ENCODE results near the gene GIMAP1.

- TF ChIP-seq MAX (IDR thresholded peaks at IDR 0.05) (no peak), REST (IDR thresholded peaks at IDR 0.05; ENCODE audit: low read depth) (no peak), USF1 (IDR thresholded peaks at IDR 0.05) (no peak), TAF1 (IDR thresholded peaks at IDR 0.05; ENCODE audit: low read depth) (no peak), EGR1 (IDR thresholded peaks at IDR 0.05) (no peak)
Measured at GRCh38 chr7:150736864-150737263, 20.5 kb downstream of the GIMAP1 start.
